ENCODE measurements around the gene PPM1L.

Gene PPM1L

GRCh38 chr3:160797356-160797755 lies 41.3 kb downstream of the PPM1L start:
- TF ChIP-seq ZC3H10 (CRISPR knock-in tag; IDR thresholded peaks at IDR 0.05) (no peak), GLIS3 (CRISPR knock-in tag; IDR thresholded peaks at IDR 0.05) (no peak), BACH2 (CRISPR knock-in tag; IDR thresholded peaks at IDR 0.05; ENCODE audit: borderline replicate concordance) (no peak), ESRRG (CRISPR knock-in tag; IDR thresholded peaks at IDR 0.05) (no peak), TCF4 (CRISPR knock-in tag; IDR thresholded peaks at IDR 0.05; ENCODE audit: borderline replicate concordance) (no peak), ZFP30 (CRISPR knock-in tag; IDR thresholded peaks at IDR 0.05) (no peak), SNAI2 (CRISPR knock-in tag; IDR thresholded peaks at IDR 0.05) (no peak), PPARA (CRISPR knock-in tag; IDR thresholded peaks at IDR 0.05; ENCODE audit: borderline replicate concordance) (no peak), ZFP3 (CRISPR knock-in tag; IDR thresholded peaks at IDR 0.05) (no peak), ISL1 (CRISPR knock-in tag; IDR thresholded peaks at IDR 0.05) (no peak), PATZ1 (CRISPR knock-in tag; IDR thresholded peaks at IDR 0.05; ENCODE audit: borderline replicate concordance) (no peak), CSRNP3 (CRISPR knock-in tag; IDR thresholded peaks at IDR 0.05) (no peak), ARNTL (CRISPR knock-in tag; IDR thresholded peaks at IDR 0.05; ENCODE audit: borderline replicate concordance, low read depth) (no peak), ZNF8 (CRISPR knock-in tag; IDR thresholded peaks at IDR 0.05) (no peak), TOX (CRISPR knock-in tag; IDR thresholded peaks at IDR 0.05; ENCODE audit: borderline replicate concordance) (no peak), RARB (CRISPR knock-in tag; IDR thresholded peaks at IDR 0.05) (no peak), CSDC2 (CRISPR knock-in tag; IDR thresholded peaks at IDR 0.05) (no peak), ZNF70 (CRISPR knock-in tag; IDR thresholded peaks at IDR 0.05) (no peak), ZNF565 (CRISPR knock-in tag; conservative IDR thresholded peaks at IDR 0.05; ENCODE audit: low read depth) (no peak), POU6F1 (CRISPR knock-in tag; IDR thresholded peaks at IDR 0.05; ENCODE audit: borderline replicate concordance, low read depth) (no peak)
- no peak for ATAC-seq

GRCh38 chr3:160801386-160802118 lies 45.5 kb downstream of the PPM1L start:
- TF ChIP-seq OSR1 (CRISPR knock-in tag; IDR thresholded peaks at IDR 0.05) (no peak), CSRNP3 (CRISPR knock-in tag; IDR thresholded peaks at IDR 0.05) (no peak), CSDC2 (CRISPR knock-in tag; IDR thresholded peaks at IDR 0.05) (no peak), ZC3H10 (CRISPR knock-in tag; IDR thresholded peaks at IDR 0.05) (no peak), TSHZ2 (CRISPR knock-in tag; IDR thresholded peaks at IDR 0.05) (no peak), ZNF70 (CRISPR knock-in tag; IDR thresholded peaks at IDR 0.05) (no peak), CREB5 (CRISPR knock-in tag; IDR thresholded peaks at IDR 0.05; ENCODE audit: low read depth) (no peak), ZFP30 (CRISPR knock-in tag; IDR thresholded peaks at IDR 0.05) (no peak)
- no peak for ATAC-seq

Measured in SK-N-SH treated with all-trans-retinoic acid at 6 μM for 48 hours (cell line).